Parathyroid adenoma (tissue), 2 donors: ENCODE measurements around the gene RNASEH2B.

ENCODE experiments used
- H2AFZ ChIP-seq: fragments of 300-600 bp; sonication (generic); one replicate; pipeline ENCODE4 v1.7.0; 2017; ENCODE audit warnings: antibody characterized with exemption, mild to moderate bottlenecking
- H3K27ac ChIP-seq: fragments of 300-600 bp; sonication (generic); one replicate; pipeline ENCODE4 v1.7.0; 2017
- H3K27me3 ChIP-seq: fragments of 300-600 bp; sonication (generic); one replicate; pipeline ENCODE4 v1.7.0; 2017; ENCODE audit warnings: low read length; ENCODE audit not compliant: control insufficient read depth, insufficient read depth
- H3K36me3 ChIP-seq: fragments of 300-600 bp; sonication (generic); one replicate; pipeline ENCODE4 v1.7.0; 2017; ENCODE audit warnings: low read length; ENCODE audit not compliant: control insufficient read depth, insufficient read depth
- H3K4me1 ChIP-seq: fragments of 300-600 bp; sonication (generic); one replicate; pipeline ENCODE4 v1.7.0; 2017; ENCODE audit warnings: control low read depth
- H3K4me2 ChIP-seq: fragments of 300-600 bp; sonication (generic); one replicate; pipeline ENCODE4 v1.7.0; 2017; ENCODE audit warnings: low read length
- H3K4me3 ChIP-seq: fragments of 300-600 bp; sonication (generic); one replicate; pipeline ENCODE4 v1.7.0; 2017; ENCODE audit warnings: low read depth, low read length
- H3K79me2 ChIP-seq: fragments of 300-600 bp; sonication (generic); one replicate; pipeline ENCODE4 v1.7.0; 2017; ENCODE audit warnings: control low read depth
- H3K9ac ChIP-seq: fragments of 300-600 bp; sonication (generic); one replicate; pipeline ENCODE4 v1.7.0; 2017; ENCODE audit warnings: mild to moderate bottlenecking
- H3K9me3 ChIP-seq: fragments of 300-600 bp; sonication (generic); one replicate; pipeline ENCODE4 v1.7.0; 2017; ENCODE audit warnings: low read length; ENCODE audit not compliant: control insufficient read depth
- CTCF ChIP-seq: fragments of 300-600 bp; sonication (generic); IDR thresholded peaks from one replicate; pipeline ENCODE4 v1.7.0; 2017; ENCODE audit warnings: antibody characterized with exemption, mild to moderate bottlenecking
- donor health status: primary hyperparathyroidism.

The RNASEH2B gene

GRCh38 chr13:50914848-50915247, 5.3 kb downstream of the RNASEH2B start:
- Histone ChIP-seq H2AFZ (no peak overlapping the region), H3K27ac (no peak overlapping the region), H3K4me3 (no peak overlapping the region), H3K4me2 (no peak overlapping the region), H3K79me2 (peaks cover 16% of the 10 kb centered on the region), H3K9ac (no peak overlapping the region), H3K36me3 (no peaks in the 10 kb centered on the region), H3K9me3 (no peaks in the 10 kb centered on the region), H3K4me1 (peaks cover 5% of the 10 kb centered on the region), H3K27me3 (no peaks in the 10 kb centered on the region)
- TF ChIP-seq CTCF, result no peak

- H3K4me1 ChIP-seq, result peaks cover 5% of the 10 kb centered on the region
- TF ChIP-seq CTCF, result no peak
Observed at GRCh38 chr13:50915565-50915964, 6.0 kb downstream of the RNASEH2B start.

GRCh38 chr13:50916701-50917184, 7.2 kb downstream of the RNASEH2B start:
- Histone ChIP-seq H3K4me3 (no peak overlapping the region), H3K9ac (no peak overlapping the region), H3K9me3 (no peaks in the 10 kb centered on the region), H3K79me2 (peaks cover 16% of the 10 kb centered on the region), H3K27ac (no peak overlapping the region), H3K4me2 (no peak overlapping the region), H3K27me3 (no peaks in the 10 kb centered on the region), H3K4me1 (peaks cover 2% of the 10 kb centered on the region), H3K36me3 (no peaks in the 10 kb centered on the region), H2AFZ (no peak overlapping the region)
- TF ChIP-seq CTCF, result no peak

More at GRCh38 chr13:50915565-50915964, 6.0 kb downstream of the RNASEH2B start:
- Histone ChIP-seq H3K4me2 (no peak overlapping the region), H3K27ac (no peak overlapping the region), H3K9me3 (no peaks in the 10 kb centered on the region), H3K4me3 (no peak overlapping the region), H3K27me3 (no peaks in the 10 kb centered on the region), H3K79me2 (peaks cover 16% of the 10 kb centered on the region), H3K9ac (no peak overlapping the region), H2AFZ (no peak overlapping the region), H3K36me3 (no peaks in the 10 kb centered on the region)

GRCh38 chr13:50917572-50917971, 8.0 kb downstream of the RNASEH2B start:
- Histone ChIP-seq H3K27ac (no peak overlapping the region), H3K9ac (no peak overlapping the region), H3K79me2 (peaks cover 18% of the 10 kb centered on the region), H3K36me3 (no peaks in the 10 kb centered on the region), H3K4me2 (no peak overlapping the region), H3K4me1 (no peaks in the 10 kb centered on the region), H3K9me3 (no peaks in the 10 kb centered on the region), H3K4me3 (no peak overlapping the region), H3K27me3 (no peaks in the 10 kb centered on the region), H2AFZ (no peak overlapping the region)
- TF ChIP-seq CTCF, result no peak

- Histone ChIP-seq H3K27me3 (no peaks in the 10 kb centered on the region), H3K27ac (no peak overlapping the region), H2AFZ (no peak overlapping the region), H3K9ac (no peak overlapping the region), H3K4me3 (no peak overlapping the region), H3K9me3 (no peaks in the 10 kb centered on the region), H3K4me2 (no peak overlapping the region), H3K79me2 (peaks cover 18% of the 10 kb centered on the region), H3K36me3 (no peaks in the 10 kb centered on the region), H3K4me1 (no peaks in the 10 kb centered on the region)
- TF ChIP-seq CTCF, result no peak
Observed at GRCh38 chr13:50918567-50918966, 9.0 kb downstream of the RNASEH2B start.
